GM12878 (cell line): ENCODE measurements around the gene PSMD3. TPM values are rescaled to one million over a fixed set of nuclear protein-coding genes. Genes with fewer than 3 reads are reported as not detected.

Source experiments
- ATAC-seq: fragments of 200-7000 bp; cut with Tn5 transposase; 3 replicates; pipeline ENCODE4 v1.9.1; 2020; ENCODE audit warnings: mild to moderate bottlenecking, moderate library complexity
- BruUV-seq: library from RNA; stranded (reverse); fragments of 400-500 nt; replicated peaks from 2 replicates; lab custom pipeline; 2021; lab: Mats Ljungman, UMichigan
- CTCF ChIA-PET: fragments of 300-600 bp; sonication (Branson Sonifier 250); formaldehyde crosslinking; extraction: SDS; loops from one replicate; lab custom pipeline; 2021; ENCODE audit warnings: inconsistent platforms; lab: Yijun Ruan, JAX
- POLR2A ChIA-PET: fragments of 350-600 bp; formaldehyde crosslinking; extraction: SDS; loops from one replicate; lab custom pipeline; 2021; ENCODE audit warnings: inconsistent platforms; lab: Charles Lee
- RAD21 ChIA-PET: fragments of 300-600 bp; sonication (Branson Sonifier 250); formaldehyde crosslinking; loops from one replicate; lab custom pipeline; 2023; ENCODE audit warnings: antibody characterized with exemption; ENCODE audit not compliant: unreplicated experiment; lab: Charles Lee
- SMC1A ChIA-PET: fragments of 300-600 bp; sonication (Branson Sonifier 250); formaldehyde crosslinking; loops from one replicate; lab custom pipeline; 2023; ENCODE audit not compliant: unreplicated experiment, uncharacterized antibody; lab: Charles Lee
- DNase-seq: peaks from one replicate; pipeline ENCODE4 v3.0.0-alpha.2; 2011; ENCODE audit warnings: low read depth, low spot score
- FAIRE-seq: peaks from 3 replicates; lab custom pipeline; 2011; peaks lifted over from hg19 to GRCh38; lab: Jason Lieb, UNC
- H2AFZ ChIP-seq: 2 replicates; pipeline ENCODE4 v1.6.0; 2011; ENCODE audit warnings: low read depth, low read length, control low read depth; ENCODE audit not compliant: control insufficient read depth
- H3K27ac ChIP-seq: 2 replicates; pipeline ENCODE4 v1.5.1; 2011; ENCODE audit warnings: control low read depth; ENCODE audit not compliant: control insufficient read depth, insufficient read depth
- H3K27me3 ChIP-seq, 2 experiments: replicated peaks in 1 of 2; 2 replicates each; pipeline versions ENCODE4 v1.6.0 to v1.6.1; 2011; ENCODE audit warnings: low read length in 1 of 2; ENCODE audit not compliant: control insufficient read depth in 2 of 2, insufficient read depth in 2 of 2
- H3K36me3 ChIP-seq, 2 experiments: 2 replicates each; pipeline ENCODE4 v1.5.1; 2011; ENCODE audit warnings: low read length in 1 of 2; ENCODE audit not compliant: control insufficient read depth in 2 of 2, insufficient read depth in 2 of 2
- H3K4me1 ChIP-seq: 2 replicates; pipeline ENCODE4 v1.6.1; 2011; ENCODE audit warnings: mild to moderate bottlenecking, low read length, moderate library complexity, mixed read lengths; ENCODE audit not compliant: control insufficient read depth, insufficient read depth
- H3K4me2 ChIP-seq: 2 replicates; pipeline ENCODE4 v1.6.0; 2011; ENCODE audit warnings: control low read depth; ENCODE audit not compliant: control insufficient read depth, insufficient read depth
- H3K4me3 ChIP-seq: fragments of 200-600 bp; sonication (generic); 2 replicates; pipeline ENCODE4 v1.5.1; 2016
- H3K79me2 ChIP-seq: 2 replicates; pipeline ENCODE4 v1.6.0; 2011; ENCODE audit warnings: low read length; ENCODE audit not compliant: control insufficient read depth, insufficient read depth
- H3K9ac ChIP-seq: 2 replicates; pipeline ENCODE4 v1.8.0; 2011; ENCODE audit warnings: low read length, control low read depth, mixed read lengths; ENCODE audit not compliant: control insufficient read depth, insufficient read depth
- H3K9me3 ChIP-seq: replicated peaks from 3 replicates; pipeline ENCODE4 v1.5.1; 2011; ENCODE audit warnings: mild to moderate bottlenecking, low read length; ENCODE audit not compliant: control insufficient read depth, insufficient read depth
- H4K20me1 ChIP-seq: 2 replicates; pipeline ENCODE4 v1.6.0; 2011; ENCODE audit not compliant: control insufficient read depth, insufficient read depth
- BACH1 ChIP-seq: fragments of 450-650 bp; IDR thresholded peaks from 2 replicates; pipeline ENCODE4 v1.6.1; 2017; ENCODE audit warnings: mild to moderate bottlenecking, borderline replicate concordance
- BCL11A ChIP-seq: IDR thresholded peaks from 2 replicates; pipeline ENCODE4 v1.6.1; 2011; ENCODE audit warnings: low read depth, low read length
- EZH2 ChIP-seq: IDR thresholded peaks from 2 replicates; pipeline ENCODE4 v1.6.1; 2012; ENCODE audit warnings: low read depth, mild to moderate bottlenecking, control low read depth, inconsistent platforms, low read length, borderline replicate concordance; ENCODE audit not compliant: control insufficient read depth
- HDGF ChIP-seq: fragments of 450-650 bp; IDR thresholded peaks from 2 replicates; pipeline ENCODE4 v1.6.1; 2016; ENCODE audit warnings: antibody characterized with exemption
- NR2C2 ChIP-seq: IDR thresholded peaks from 2 replicates; pipeline ENCODE4 v1.6.1; 2011; ENCODE audit warnings: borderline replicate concordance, low read depth; ENCODE audit not compliant: control insufficient read depth, insufficient read length
- NRF1 ChIP-seq: conservative IDR thresholded peaks from 2 replicates; pipeline ENCODE4 v1.6.1; 2011; ENCODE audit warnings: mild to moderate bottlenecking, low read depth, low read length, improper control_type of control experiment
- WGBS: methylation state at CpG from one replicate; pipeline ENCODE4 v1.1.6; 2016; ENCODE audit warnings: low lambda C conversion rate; ENCODE audit not compliant: insufficient replicate concordance, insufficient coverage; ENCODE audit errors: missing lambda C conversion rate; 5-methylcytosine and 5-hydroxymethylcytosine counted together
- in situ Hi-C: fragments of 300-500 bp; cut with MboI; formaldehyde crosslinking; loops from 9 replicates; pipeline ENCODE4 v1.14.3; 2018; ENCODE audit warnings: mixed read lengths
- intact Hi-C: fragments of 100-400 bp; cut with micrococcal nuclease; formaldehyde crosslinking; loops from one replicate; pipeline ENCODE4 v1.14.2; 2022; ENCODE audit not compliant: unreplicated experiment
- polyA plus RNA-seq, 11 experiments: library from polyadenylated mRNA; depleted of rRNA in 4 of 11; unstranded in 6 of 11; stranded (reverse) in 5 of 11; fragments of >200 nt; fragmentation: Nextera tagmentation in 4 of 11; fragmentation: Illumina TruSeq in 1 of 11; extraction: Ambion mirVana in 4 of 11; extraction: Trizol in 1 of 11; gene quantifications; 1 replicate in 1 of 11; 2 replicates in 10 of 11; pipeline versions ENCODE4 v1.2.1 to v1.2.3, GENCODE V29; 2011 to 2016; ENCODE audit warnings: inconsistent platforms in 2 of 11, missing spikeins in 2 of 11, low read depth in 1 of 11
- total RNA-seq, 4 experiments: library from RNA; depleted of rRNA in 3 of 4; stranded (reverse); fragments of >200 nt in 3 of 4; fragmentation: Illumina TruSeq in 1 of 4; extraction: Trizol in 1 of 4; gene quantifications; 2 replicates each; pipeline versions ENCODE4 v1.2.1 to v1.2.3, GENCODE V29; 2013 to 2021
- TF ChIP-seq, protein P1 (sequence below): fragments of 450-650 bp; formaldehyde crosslinking; IDR thresholded peaks from 2 replicates; pipeline ENCODE4 v1.4.0; 2020; ENCODE audit warnings: mild to moderate bottlenecking, moderate library complexity

The PSMD3 gene
- total and polyA plus RNA-seq, 10 of the 15 experiments (the other 5 are each of a cell fraction or from before 2014, with no cell fraction given), result 2.2 to 192 (median 129) TPM

GRCh38 chr17:39981766-39982375, 1.3 kb downstream of the PSMD3 start:
- no peak overlapping the region; the same call in 1 of the 2 replicates for H2AFZ ChIP-seq
- H3K9me3 ChIP-seq, result no peaks in the 10 kb centered on the region
- ChIA-PET SMC1A (interaction anchor here (0.8 to 6.0 kb wide), 5 partner anchors 10 to 360 kb away, joined by 3 to 35 read pairs (median 9); no protein-coding TSS in a partner anchor), POLR2A (interaction anchor here (0.5 to 2.1 kb wide), 9 partner anchors 24 to 269 kb away, joined by 3 to 9 read pairs (median 4); no protein-coding TSS in a partner anchor), RAD21 (interaction anchor here (1.0 to 5.0 kb wide), 3 partner anchors 29 to 253 kb away, joined by 3 to 39 read pairs (median 5); no protein-coding TSS in a partner anchor), CTCF (interaction anchor here (1.0 to 9.0 kb wide), 10 partner anchors 25 to 434 kb away, joined by 4 to 120 read pairs (median 8); no protein-coding TSS in a partner anchor)
- in situ Hi-C loops (loop anchor here (5.0 kb wide), 1 partner anchor 360 kb away; no protein-coding TSS in a partner anchor), intact Hi-C loops (loop anchor here (2.0 to 5.0 kb wide), 3 partner anchors 55 to 225 kb away; partner anchors contain the start of genes LRRC3C and ORMDL3)
- H3K27me3 ChIP-seq, result no peaks in the 10 kb centered on the region; a peak in 1 of 4 replicates
- H3K36me3 ChIP-seq, result peaks cover 16 to 20% of the 10 kb centered on the region in 2 experiments; a peak in 3 of 4 replicates
- H3K79me2 ChIP-seq, result peaks cover 34% of the 10 kb centered on the region
- BruUV-seq, result no TSS peak
- H3K4me3 ChIP-seq, result peak overlapping the region; percentile 90
- H3K4me1 ChIP-seq, result peaks cover 6% of the 10 kb centered on the region
- DNase-seq (no peak), ATAC-seq (no peak), FAIRE-seq (no peak)
- peak overlapping the region; percentile 96 for H3K9ac ChIP-seq
- WGBS, result under 1% methylated on average over 7 of the region's 7 CpGs
- peak overlapping the region; percentile 94 for H3K4me2 ChIP-seq
- no peaks in the 10 kb centered on the region for H4K20me1 ChIP-seq
- H3K27ac ChIP-seq, result peak overlapping the region; percentile 90
- TF ChIP-seq BACH1 (no peak), NR2C2 (no peak), HDGF (no peak), NRF1 (no peak), BCL11A (no peak), EZH2 (no peak)
- TF ChIP-seq, protein P1, sequence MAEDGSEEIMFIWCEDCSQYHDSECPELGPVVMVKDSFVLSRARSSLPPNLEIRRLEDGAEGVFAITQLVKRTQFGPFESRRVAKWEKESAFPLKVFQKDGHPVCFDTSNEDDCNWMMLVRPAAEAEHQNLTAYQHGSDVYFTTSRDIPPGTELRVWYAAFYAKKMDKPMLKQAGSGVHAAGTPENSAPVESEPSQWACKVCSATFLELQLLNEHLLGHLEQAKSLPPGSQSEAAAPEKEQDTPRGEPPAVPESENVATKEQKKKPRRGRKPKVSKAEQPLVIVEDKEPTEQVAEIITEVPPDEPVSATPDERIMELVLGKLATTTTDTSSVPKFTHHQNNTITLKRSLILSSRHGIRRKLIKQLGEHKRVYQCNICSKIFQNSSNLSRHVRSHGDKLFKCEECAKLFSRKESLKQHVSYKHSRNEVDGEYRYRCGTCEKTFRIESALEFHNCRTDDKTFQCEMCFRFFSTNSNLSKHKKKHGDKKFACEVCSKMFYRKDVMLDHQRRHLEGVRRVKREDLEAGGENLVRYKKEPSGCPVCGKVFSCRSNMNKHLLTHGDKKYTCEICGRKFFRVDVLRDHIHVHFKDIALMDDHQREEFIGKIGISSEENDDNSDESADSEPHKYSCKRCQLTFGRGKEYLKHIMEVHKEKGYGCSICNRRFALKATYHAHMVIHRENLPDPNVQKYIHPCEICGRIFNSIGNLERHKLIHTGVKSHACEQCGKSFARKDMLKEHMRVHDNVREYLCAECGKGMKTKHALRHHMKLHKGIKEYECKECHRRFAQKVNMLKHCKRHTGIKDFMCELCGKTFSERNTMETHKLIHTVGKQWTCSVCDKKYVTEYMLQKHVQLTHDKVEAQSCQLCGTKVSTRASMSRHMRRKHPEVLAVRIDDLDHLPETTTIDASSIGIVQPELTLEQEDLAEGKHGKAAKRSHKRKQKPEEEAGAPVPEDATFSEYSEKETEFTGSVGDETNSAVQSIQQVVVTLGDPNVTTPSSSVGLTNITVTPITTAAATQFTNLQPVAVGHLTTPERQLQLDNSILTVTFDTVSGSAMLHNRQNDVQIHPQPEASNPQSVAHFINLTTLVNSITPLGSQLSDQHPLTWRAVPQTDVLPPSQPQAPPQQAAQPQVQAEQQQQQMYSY (CRISPR knock-in tag), result no peak
